ENCODE measurements around the gene KCP.
A peak's percentile ranks its signal among the peaks of the same experiment; 100 is the strongest.

The KCP gene

GRCh38 chr7:128938544-128939074 is 28.1 kb upstream of the KCP start:
- peak; percentile 32 for DNase-seq

- DNase-seq = peak; percentile 60
These were observed 27.4 kb upstream of the KCP start, which contains the start of gene IRF5 for GRCh38 chr7:128937647-128938543. Gene IRF5 (plus strand): TSS chr7:128937927. CDS start chr7:128942082, 4,155 bp downstream.

GRCh38 chr7:128937271-128937646 is 26.8 kb upstream of the KCP start:
- DNase-seq = no peak

GRCh38 chr7:128936798-128937197 is 26.3 kb upstream of the KCP start:
- DNase-seq = no peak

GRCh38 chr7:128935342-128935730 is 24.8 kb upstream of the KCP start:
- DNase-seq = no peak

- DNase-seq = peak; percentile 57
These were observed 24.1 kb upstream of the KCP start for GRCh38 chr7:128934361-128935341.

GRCh38 chr7:128933180-128933891 is 22.8 kb upstream of the KCP start:
- DNase-seq = peak; percentile 59

- DNase-seq = no peak
These were observed 22.3 kb upstream of the KCP start for GRCh38 chr7:128932862-128933179.

GRCh38 chr7:128931965-128932861 is 21.7 kb upstream of the KCP start:
- no peak for DNase-seq

- no peak for DNase-seq
These were observed 20.8 kb upstream of the KCP start for GRCh38 chr7:128931190-128931798.

GRCh38 chr7:128928882-128929788 is 18.6 kb upstream of the KCP start:
- DNase-seq = no peak

- DNase-seq = no peak
These were observed 17.8 kb upstream of the KCP start for GRCh38 chr7:128928159-128928813.

- DNase-seq = no peak
These were observed 14.4 kb upstream of the KCP start for GRCh38 chr7:128924707-128925588.

- no peak for DNase-seq
These were observed 12.9 kb upstream of the KCP start for GRCh38 chr7:128923411-128923800.

- DNase-seq = no peak
These were observed 12.2 kb upstream of the KCP start for GRCh38 chr7:128922496-128923410.

- DNase-seq = no peak
These were observed 11.4 kb upstream of the KCP start for GRCh38 chr7:128921866-128922440.

All from CD4-positive, alpha-beta T cell treated with Interferon gamma for 1 hour (primary cell).